ENCODE results near the gene GRAMD4. TPM values are rescaled to one million over a fixed set of nuclear protein-coding genes. Genes with fewer than 3 reads are reported as not detected.

GRAMD4 gene, protein sequence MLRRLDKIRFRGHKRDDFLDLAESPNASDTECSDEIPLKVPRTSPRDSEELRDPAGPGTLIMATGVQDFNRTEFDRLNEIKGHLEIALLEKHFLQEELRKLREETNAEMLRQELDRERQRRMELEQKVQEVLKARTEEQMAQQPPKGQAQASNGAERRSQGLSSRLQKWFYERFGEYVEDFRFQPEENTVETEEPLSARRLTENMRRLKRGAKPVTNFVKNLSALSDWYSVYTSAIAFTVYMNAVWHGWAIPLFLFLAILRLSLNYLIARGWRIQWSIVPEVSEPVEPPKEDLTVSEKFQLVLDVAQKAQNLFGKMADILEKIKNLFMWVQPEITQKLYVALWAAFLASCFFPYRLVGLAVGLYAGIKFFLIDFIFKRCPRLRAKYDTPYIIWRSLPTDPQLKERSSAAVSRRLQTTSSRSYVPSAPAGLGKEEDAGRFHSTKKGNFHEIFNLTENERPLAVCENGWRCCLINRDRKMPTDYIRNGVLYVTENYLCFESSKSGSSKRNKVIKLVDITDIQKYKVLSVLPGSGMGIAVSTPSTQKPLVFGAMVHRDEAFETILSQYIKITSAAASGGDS
- total RNA-seq: 10 to 100 TPM; 56.8 to 96.6 TPM

DNA sequence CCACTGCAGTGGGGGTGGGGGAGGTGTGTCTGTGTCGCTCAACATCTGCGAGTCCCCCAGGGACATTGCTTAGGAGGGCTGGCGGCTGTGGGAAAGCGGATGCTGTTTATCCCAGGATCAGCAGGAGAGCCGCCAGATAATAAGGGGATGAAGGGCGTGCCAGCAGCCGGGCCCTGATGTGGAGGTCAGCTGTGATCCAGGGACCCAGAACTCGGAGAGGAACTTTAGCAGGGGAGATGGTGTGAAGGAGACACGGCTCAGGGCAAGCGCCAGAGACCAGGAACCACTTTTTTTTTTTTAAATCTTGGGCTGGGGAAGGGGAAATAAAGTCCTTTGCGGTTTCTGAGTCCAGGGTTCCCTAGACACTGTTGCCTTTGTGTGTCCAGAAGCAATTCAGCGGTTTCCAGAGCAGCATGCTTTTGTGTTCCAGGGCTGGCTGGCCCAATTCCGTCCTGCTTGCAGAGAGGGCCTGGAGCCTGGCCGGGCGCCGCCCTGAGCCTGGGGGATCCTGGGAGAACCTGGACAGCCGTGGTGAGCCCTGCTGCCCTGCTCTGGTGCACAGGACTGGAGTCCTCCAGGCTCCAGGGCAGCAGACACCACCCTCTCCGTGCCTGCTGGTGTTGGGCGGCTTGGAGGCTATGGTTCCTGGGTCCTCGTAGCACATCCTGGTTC lies at the start of gene GRAMD4:
Gene GRAMD4 (plus strand): TSS at position 557 of the 672 bp plus-strand sequence. CDS start 6,414 bp downstream, outside the sequence.

Other genes with a start within 250 kb of the GRAMD4 start
- gene CELSR1, start 82.8 kb upstream of the GRAMD4 start, total RNA-seq: 10 to 100 TPM; 14.0 to 14.8 TPM
- gene CERK, start 117.9 kb downstream of the GRAMD4 start, total RNA-seq: 10 to 100 TPM; 14.8 to 20.0 TPM
- 10 to 100 TPM; 11.7 to 13.3 TPM for gene TBC1D22A, start 142.3 kb downstream of the GRAMD4 start, total RNA-seq